GM12801 (cell line): Measurements from ENCODE around the gene RGS9BP.

Experiments used
- TF ChIP-seq, protein P1 (sequence below): IDR thresholded peaks from one replicate; pipeline ENCODE4 v1.5.1; 2011; ENCODE audit warnings: control low read depth; ENCODE audit not compliant: insufficient read length; ENCODE audit errors: extremely low read depth

RGS9BP gene

DNA sequence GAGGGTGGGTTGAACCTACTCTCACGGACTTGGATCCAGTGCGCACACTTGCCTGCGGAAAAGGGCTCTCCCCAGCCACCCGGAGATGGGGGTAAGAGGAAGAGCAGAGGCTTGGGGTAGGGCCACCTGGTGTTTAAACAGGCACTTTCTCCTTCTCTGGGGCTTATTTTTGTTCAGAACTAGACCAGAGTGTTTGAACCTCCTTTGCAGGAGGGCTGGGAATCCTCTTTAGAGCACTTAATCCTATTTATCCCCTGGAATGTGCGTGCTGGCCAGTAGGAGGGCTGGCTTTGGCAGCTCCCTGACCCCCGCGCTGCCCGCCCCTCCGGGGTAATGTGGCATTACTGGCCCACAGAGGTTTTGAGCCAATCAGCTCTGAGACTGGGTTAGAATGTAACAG is 2.0 kb downstream of the RGS9BP start:
- TF ChIP-seq, protein P1, sequence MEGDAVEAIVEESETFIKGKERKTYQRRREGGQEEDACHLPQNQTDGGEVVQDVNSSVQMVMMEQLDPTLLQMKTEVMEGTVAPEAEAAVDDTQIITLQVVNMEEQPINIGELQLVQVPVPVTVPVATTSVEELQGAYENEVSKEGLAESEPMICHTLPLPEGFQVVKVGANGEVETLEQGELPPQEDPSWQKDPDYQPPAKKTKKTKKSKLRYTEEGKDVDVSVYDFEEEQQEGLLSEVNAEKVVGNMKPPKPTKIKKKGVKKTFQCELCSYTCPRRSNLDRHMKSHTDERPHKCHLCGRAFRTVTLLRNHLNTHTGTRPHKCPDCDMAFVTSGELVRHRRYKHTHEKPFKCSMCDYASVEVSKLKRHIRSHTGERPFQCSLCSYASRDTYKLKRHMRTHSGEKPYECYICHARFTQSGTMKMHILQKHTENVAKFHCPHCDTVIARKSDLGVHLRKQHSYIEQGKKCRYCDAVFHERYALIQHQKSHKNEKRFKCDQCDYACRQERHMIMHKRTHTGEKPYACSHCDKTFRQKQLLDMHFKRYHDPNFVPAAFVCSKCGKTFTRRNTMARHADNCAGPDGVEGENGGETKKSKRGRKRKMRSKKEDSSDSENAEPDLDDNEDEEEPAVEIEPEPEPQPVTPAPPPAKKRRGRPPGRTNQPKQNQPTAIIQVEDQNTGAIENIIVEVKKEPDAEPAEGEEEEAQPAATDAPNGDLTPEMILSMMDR: no peak

DNA sequence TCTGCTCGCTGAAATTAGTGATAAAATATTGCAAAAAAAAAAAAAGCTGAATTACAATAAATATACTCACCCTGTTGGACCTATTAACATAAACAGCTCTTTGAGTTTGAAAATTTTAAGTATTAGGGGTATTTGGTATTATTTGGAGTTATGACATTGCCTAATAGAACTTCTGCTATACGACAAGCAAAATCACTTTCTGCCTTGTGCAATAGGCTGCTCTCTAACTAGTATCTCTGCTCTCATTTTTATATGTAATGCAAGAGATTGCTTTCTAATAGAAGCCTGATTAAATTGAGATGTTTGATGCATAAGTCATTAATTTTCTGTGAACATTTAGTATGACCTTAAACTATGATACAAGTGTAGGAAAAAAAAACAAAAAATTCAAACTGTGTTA is 5.3 kb downstream of the RGS9BP start:
- TF ChIP-seq, protein P1: no peak

DNA sequence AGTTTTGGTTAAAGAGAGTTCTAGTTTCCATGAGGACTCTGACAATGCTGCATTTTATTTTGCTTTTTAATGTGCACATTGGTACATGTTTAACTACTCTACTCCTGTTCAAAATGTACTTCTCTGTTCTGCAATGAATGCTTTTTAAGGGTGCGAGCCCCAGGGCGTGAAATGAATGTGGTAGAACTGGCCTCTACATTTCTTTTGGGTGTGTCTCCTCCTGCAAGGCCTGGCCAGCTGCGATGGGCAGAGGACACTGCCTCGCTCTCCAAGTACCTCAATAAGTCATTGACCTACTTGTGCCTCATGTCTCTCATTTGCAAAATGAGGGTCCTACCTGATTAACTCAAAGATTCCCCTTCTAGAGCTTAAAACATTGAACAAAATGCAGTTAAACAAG is 6.7 kb downstream of the RGS9BP start:
- TF ChIP-seq, protein P1: no peak

DNA sequence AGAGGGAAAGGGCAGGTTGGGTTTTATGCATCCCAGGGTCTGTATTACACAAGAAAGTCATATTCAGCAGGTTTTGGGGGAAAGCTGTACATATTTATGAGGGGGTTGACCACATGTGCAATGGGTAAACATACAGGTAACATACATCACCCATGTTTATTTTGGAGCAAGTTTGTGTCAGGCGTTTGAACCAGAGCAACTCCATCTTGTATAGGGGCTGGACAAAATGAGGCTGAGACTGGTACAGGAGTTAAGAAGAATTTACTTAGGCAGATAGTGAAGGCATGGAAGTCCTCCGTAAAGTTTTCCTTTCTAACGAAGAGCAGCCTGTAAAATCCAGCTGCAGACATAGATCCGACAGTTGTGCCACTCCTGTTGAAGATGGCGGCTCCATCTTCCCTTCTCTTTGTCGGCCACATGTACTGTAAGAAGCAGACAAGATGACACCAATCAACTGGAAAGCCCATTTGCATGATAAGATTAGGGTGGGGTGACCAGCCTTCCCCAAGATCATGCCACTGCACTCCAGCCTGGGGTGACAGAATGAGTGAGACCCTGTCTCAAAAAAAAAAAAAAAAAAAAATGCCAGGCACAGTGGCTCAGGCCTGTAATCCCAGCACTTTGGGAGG is 11.3 kb downstream of the RGS9BP start:
- TF ChIP-seq, protein P1: no peak

DNA sequence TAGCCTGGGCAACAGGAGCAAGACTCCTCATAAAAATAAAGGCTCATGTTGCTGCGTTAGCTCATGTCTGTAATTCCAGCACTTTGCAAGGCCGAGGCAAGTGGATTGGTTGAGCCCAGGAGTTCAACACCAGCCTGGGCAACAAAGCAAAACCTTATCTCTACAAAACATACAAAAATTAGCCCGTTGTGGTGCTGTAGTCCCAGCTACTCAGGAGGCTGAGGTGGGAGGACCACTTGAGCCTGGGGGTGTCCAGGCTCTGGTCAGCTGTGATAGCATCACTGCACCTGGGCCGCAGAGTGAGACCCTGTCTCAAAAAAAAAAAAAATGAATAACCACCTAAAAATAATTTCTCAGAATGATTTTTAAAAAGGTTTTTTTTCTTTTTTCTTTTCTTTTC is 12.0 kb downstream of the RGS9BP start:
- TF ChIP-seq, protein P1: no peak

DNA sequence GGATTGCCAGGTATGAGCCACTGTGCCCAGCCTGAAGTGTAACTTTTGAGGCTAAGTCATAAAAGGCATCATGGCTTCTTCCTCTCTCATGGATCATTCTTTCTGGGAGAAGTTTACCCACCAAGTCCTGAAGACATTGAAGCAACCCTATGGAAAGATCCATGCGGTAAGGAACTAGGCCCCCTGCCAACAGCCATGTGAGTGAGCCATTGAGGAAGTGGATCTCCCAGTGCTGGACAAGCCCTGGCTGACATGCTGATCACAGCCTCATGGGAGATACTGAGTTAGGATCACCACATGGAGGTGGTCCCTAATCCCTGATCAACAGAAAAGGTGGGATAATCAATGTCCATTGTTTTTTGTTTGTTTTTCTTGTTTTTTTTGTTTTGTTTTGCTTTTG is 12.7 kb downstream of the RGS9BP start:
- TF ChIP-seq, protein P1: no peak

DNA sequence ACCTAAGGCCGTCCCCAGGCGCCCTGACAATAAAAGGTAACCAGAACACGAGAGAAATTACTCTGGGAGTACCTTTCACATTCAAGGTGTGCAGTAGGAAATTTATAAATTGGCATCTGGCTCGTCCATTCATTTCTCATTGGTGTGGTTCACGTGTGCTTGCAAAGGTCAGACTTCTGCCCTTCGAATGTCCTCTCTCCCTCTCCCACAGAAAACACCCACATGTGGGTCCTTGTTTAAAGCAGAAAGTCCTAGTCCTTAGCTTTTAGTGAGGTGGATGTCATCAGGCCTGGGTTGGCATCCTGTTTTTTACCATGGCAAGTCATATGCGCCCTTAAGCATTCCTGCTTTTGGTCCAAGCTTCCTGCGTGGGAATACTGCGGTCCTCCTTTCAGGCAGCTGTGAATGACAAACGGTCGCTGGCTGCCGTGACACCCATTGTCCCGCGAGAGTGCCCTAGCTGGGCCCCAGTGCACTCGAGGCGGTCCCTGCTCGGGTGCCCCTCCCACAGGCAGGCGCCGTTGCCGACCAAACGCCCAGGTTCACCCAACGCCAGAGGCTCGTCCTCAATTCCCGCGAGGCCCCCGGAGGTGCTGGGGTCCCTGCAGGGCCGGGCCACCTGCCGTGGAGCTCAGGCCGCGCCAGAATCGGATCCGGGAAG is 15.8 kb downstream of the RGS9BP start, which contains the start of gene NUDT19:
Gene NUDT19 (plus strand): TSS at position 531 of the 661 bp plus-strand sequence. CDS start 140 bp downstream, outside the sequence.
- TF ChIP-seq, protein P1: no peak
